CD4-positive, alpha-beta T cell (primary cell): ENCODE measurements around the gene PIK3C3. TPM values are rescaled to one million over a fixed set of nuclear protein-coding genes. Genes with fewer than 3 reads are reported as not detected.
A peak's percentile ranks its signal among the peaks of the same experiment; 100 is the strongest.

ENCODE experiments used
- ATAC-seq: fragments of 200-7000 bp; cut with Tn5 transposase; one replicate; pipeline ENCODE4 v1.10.0; 2022; ENCODE audit warnings: mild to moderate bottlenecking; ENCODE audit not compliant: poor library complexity
- CTCF ChIA-PET: fragments of 350-600 bp; sonication (Branson Sonifier 250); formaldehyde crosslinking; loops from one replicate; lab custom pipeline; 2021; ENCODE audit warnings: antibody characterized with exemption, inconsistent platforms; lab: Charles Lee
- POLR2A ChIA-PET: fragments of 350-600 bp; sonication (Branson Sonifier 250); formaldehyde crosslinking; loops from one replicate; lab custom pipeline; 2021; ENCODE audit warnings: antibody characterized with exemption, inconsistent platforms; lab: Charles Lee
- DNase-seq, 14 experiments: peaks; one replicate each; pipeline ENCODE4 v3.0.0-alpha.2; 2013 to 2020; ENCODE audit warnings: mixed read lengths in 2 of 14
- H3K27ac ChIP-seq, 2 donors: one replicate each; pipeline versions ENCODE4 v1.5.1 to v1.7.0; 2013; ENCODE audit warnings: low read length in 2 of 2, low read depth in 1 of 2, mild to moderate bottlenecking in 1 of 2
- H3K27me3 ChIP-seq, 2 experiments: 1 replicate in 1 of 2; 2 replicates in 1 of 2; pipeline versions ENCODE4 v1.6.1 to v1.7.0; 2013; ENCODE audit warnings: low read length in 2 of 2, control low read depth in 1 of 2, mild to moderate bottlenecking in 1 of 2, moderate library complexity in 1 of 2; ENCODE audit not compliant: insufficient read depth in 2 of 2, control insufficient read depth in 1 of 2
- H3K36me3 ChIP-seq: one replicate; pipeline ENCODE4 v1.6.1; 2013; ENCODE audit warnings: low read length, control low read depth; ENCODE audit not compliant: insufficient read depth
- H3K4me1 ChIP-seq: one replicate; pipeline ENCODE4 v1.6.1; 2013; ENCODE audit warnings: low read length, control low read depth; ENCODE audit not compliant: insufficient read depth
- H3K4me3 ChIP-seq: one replicate; pipeline ENCODE4 v1.5.1; 2013; ENCODE audit warnings: mild to moderate bottlenecking, low read length, moderate library complexity
- H3K9me3 ChIP-seq, 2 experiments: 1 replicate in 1 of 2; 2 replicates in 1 of 2; pipeline versions ENCODE4 v1.6.1 to v1.7.0; 2013; ENCODE audit warnings: low read length in 2 of 2, mild to moderate bottlenecking in 2 of 2, control low read depth in 1 of 2, moderate library complexity in 1 of 2; ENCODE audit not compliant: control insufficient read depth in 1 of 2, insufficient read depth in 1 of 2
- H3K27ac Mint-ChIP-seq: one replicate; pipeline ENCODE4 v1.8.0; 2020; ENCODE audit warnings: mixed read lengths
- H3K27me3 Mint-ChIP-seq: one replicate; pipeline ENCODE4 v1.8.0; 2021; ENCODE audit warnings: mixed read lengths
- H3K36me3 Mint-ChIP-seq: one replicate; pipeline ENCODE4 v1.8.0; 2021; ENCODE audit warnings: low read depth, mixed read lengths
- H3K4me1 Mint-ChIP-seq: one replicate; pipeline ENCODE4 v1.8.0; 2021; ENCODE audit warnings: low read depth, mixed read lengths
- H3K4me3 Mint-ChIP-seq: one replicate; pipeline ENCODE4 v1.8.0; 2020; ENCODE audit warnings: mild to moderate bottlenecking, mixed read lengths
- H3K9me3 Mint-ChIP-seq: one replicate; pipeline ENCODE4 v1.8.0; 2020; ENCODE audit warnings: mixed read lengths
- intact Hi-C, 2 experiments: fragments of 100-400 bp; cut with DNase I in 1 of 2; cut with micrococcal nuclease in 1 of 2; formaldehyde crosslinking; loops; one replicate each; pipeline versions ENCODE4 v1.15.1 to v1.9.0; 2023 to 2025; cut with DNase I, micrococcal nuclease
- total RNA-seq, 174 experiments: library from RNA in 2 of 174; stranded (reverse) in 2 of 174; gene quantifications; one replicate each; pipeline ENCODE4 v1.2.3 and lab custom pipeline; 2021 to 2026
- TF ChIP-seq, protein P1 (sequence below): fragments of 200-600 bp; IDR thresholded peaks from one replicate; pipeline ENCODE4 v1.8.0; 2022; ENCODE audit warnings: antibody characterized with exemption, mild to moderate bottlenecking

Gene PIK3C3
- total RNA-seq, 2 experiments from 2014 or later: 33.5 to 34.2 TPM

DNA sequence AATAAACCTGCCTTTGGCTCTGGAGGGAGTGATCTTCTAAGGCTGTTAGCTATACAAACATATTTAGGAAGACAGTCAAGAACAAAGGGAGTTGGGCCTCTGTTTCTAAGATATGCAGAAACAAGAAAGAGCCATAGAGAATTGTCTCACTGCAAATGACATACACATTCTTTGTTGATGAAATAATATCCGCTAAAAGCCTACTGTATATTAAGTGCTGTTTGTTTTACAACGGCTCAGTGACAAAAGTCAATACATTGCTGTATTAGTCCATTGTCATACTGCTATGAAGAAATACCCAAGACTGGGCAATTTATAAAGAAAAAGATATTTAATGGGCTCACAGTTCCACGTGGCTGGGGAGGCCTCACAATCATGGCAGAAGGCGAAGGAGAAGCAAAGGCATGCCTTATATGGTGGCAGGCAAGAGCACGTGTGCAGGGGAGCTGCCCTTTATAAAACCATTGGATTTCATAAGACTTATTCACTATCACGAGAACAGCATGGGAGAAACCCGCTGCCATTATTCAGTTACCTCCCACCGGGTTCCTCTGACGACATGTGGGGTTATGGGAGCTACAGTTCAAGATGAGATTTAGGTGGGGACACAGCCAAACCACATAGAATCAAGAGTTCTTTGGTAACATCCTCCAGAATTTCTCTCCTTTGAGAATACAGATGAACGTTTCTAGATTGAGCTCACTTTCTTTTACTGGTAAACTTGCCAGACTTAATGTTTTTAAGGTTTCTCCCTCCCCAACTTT, 157.8 kb downstream of the PIK3C3 start:
- H3K36me3 ChIP-seq: no peaks in the 10 kb centered on the region
- ATAC-seq: no peak
- TF ChIP-seq, protein P1, sequence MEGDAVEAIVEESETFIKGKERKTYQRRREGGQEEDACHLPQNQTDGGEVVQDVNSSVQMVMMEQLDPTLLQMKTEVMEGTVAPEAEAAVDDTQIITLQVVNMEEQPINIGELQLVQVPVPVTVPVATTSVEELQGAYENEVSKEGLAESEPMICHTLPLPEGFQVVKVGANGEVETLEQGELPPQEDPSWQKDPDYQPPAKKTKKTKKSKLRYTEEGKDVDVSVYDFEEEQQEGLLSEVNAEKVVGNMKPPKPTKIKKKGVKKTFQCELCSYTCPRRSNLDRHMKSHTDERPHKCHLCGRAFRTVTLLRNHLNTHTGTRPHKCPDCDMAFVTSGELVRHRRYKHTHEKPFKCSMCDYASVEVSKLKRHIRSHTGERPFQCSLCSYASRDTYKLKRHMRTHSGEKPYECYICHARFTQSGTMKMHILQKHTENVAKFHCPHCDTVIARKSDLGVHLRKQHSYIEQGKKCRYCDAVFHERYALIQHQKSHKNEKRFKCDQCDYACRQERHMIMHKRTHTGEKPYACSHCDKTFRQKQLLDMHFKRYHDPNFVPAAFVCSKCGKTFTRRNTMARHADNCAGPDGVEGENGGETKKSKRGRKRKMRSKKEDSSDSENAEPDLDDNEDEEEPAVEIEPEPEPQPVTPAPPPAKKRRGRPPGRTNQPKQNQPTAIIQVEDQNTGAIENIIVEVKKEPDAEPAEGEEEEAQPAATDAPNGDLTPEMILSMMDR: no peak
- CTCF ChIA-PET: no interaction called here
- peaks cover 3% of the 10 kb centered on the region for H3K4me1 ChIP-seq
- Mint-ChIP-seq H3K27ac (no peak overlapping the region), H3K9me3 (no peaks in the 10 kb centered on the region), H3K4me1 (peaks cover 14% of the 10 kb centered on the region), H3K36me3 (no peaks in the 10 kb centered on the region), H3K27me3 (no peaks in the 10 kb centered on the region), H3K4me3 (no peak overlapping the region)
- no peaks in the 10 kb centered on the region for H3K27me3 ChIP-seq
- DNase-seq: no peak
- intact Hi-C loops: loop anchor here in 1 of 2 experiments (5.0 kb wide), 1 partner anchor 1159 kb away; no protein-coding TSS in a partner anchor
- no peaks in the 10 kb centered on the region for H3K9me3 ChIP-seq
- H3K4me3 ChIP-seq: no peak overlapping the region
- POLR2A ChIA-PET: no interaction called here
- no peak overlapping the region for H3K27ac ChIP-seq

DNA sequence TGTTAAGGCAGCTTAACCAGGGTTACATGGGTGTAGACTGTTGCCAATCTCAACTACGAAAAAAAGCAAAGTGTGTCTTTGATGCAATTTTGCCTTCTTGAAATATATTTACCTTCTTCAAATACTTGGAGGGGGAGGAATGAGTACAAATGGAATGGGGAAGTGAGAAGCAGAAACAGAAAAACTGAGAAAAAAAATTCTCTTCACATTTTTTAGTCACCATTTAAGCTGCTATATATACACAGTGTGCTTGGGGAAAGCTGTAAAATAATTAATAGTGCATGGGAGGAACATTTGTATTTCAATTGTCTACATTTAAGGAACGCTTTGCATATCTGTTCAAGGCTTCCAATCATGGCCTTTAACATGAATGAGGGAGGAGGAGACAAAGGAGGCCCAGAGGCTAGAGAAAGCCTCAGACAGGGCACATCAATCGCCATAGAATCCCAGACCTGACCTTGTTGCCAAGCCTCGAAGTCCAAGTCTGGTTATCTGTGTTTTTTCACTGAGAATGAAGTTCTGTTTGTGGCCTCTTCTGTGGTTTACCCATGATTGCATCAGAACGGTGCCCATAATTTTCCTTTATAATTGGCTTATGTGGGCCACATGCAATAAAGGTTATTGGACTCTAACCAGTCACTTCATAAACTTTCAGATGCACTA, 158.6 kb downstream of the PIK3C3 start:
- Histone ChIP-seq H3K9me3 (no peaks in the 10 kb centered on the region), H3K27me3 (no peaks in the 10 kb centered on the region), H3K4me1 (peaks cover 3% of the 10 kb centered on the region), H3K27ac (no peak overlapping the region), H3K36me3 (no peaks in the 10 kb centered on the region), H3K4me3 (no peak overlapping the region)
- Mint-ChIP-seq H3K27ac (no peak overlapping the region), H3K9me3 (no peaks in the 10 kb centered on the region), H3K36me3 (no peaks in the 10 kb centered on the region), H3K4me1 (peaks cover 14% of the 10 kb centered on the region), H3K27me3 (no peaks in the 10 kb centered on the region), H3K4me3 (no peak overlapping the region)
- intact Hi-C loops: loop anchor here in 1 of 2 experiments (2.0 to 5.0 kb wide), 2 partner anchors 1159 to 1475 kb away; no protein-coding TSS in a partner anchor
- CTCF ChIA-PET: interaction anchor here (0.7 to 1.7 kb wide), 10 partner anchors 9 to 1474 kb away, joined by 3 to 13 read pairs (median 4); no protein-coding TSS in a partner anchor
- POLR2A ChIA-PET: no interaction called here
- ATAC-seq (no peak), DNase-seq (peak in 3 of 14 experiments; percentile 4 to 16 (median 5))
- TF ChIP-seq, protein P1: no peak

DNA sequence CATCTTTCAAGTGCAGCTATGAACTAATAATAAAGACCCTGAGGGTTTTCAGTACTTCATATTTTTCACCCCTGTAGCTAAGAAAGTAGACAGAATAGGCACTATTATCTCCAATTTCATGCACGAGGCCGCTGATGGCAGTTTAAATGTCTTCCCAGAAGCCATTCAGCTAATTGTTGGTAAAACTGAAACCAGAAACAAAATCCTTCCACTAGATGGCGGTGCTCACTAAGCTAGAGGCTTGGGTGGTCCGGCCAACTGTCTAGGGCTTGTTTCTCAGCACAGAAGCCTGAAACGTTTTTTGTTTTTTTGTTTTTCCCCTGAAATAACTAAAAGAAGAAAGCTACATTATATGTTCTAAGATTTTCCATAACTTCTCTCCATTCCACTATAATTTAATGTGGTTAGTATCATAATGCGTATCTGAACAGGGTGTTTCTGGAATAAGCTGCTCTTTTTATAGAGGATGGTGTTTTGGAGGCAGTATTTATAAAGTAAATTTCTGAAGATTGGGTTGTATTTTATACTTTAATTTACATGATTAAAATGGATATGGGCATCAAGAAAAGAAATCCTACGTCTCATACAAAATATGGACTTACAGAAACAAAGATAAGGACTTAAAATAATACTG, 159.4 kb downstream of the PIK3C3 start:
- Mint-ChIP-seq H3K36me3 (no peaks in the 10 kb centered on the region), H3K4me1 (peaks cover 14% of the 10 kb centered on the region), H3K27ac (no peak overlapping the region), H3K9me3 (no peaks in the 10 kb centered on the region), H3K27me3 (no peaks in the 10 kb centered on the region), H3K4me3 (no peak overlapping the region)
- Histone ChIP-seq H3K27me3 (no peaks in the 10 kb centered on the region), H3K4me3 (no peak overlapping the region), H3K36me3 (no peaks in the 10 kb centered on the region), H3K4me1 (peaks cover 3% of the 10 kb centered on the region), H3K27ac (no peak overlapping the region), H3K9me3 (no peaks in the 10 kb centered on the region)
- peak; percentile 57 for ATAC-seq
- ChIA-PET POLR2A (no interaction called here), CTCF (interaction anchor here (0.7 to 1.7 kb wide), 10 partner anchors 9 to 1473 kb away, joined by 3 to 13 read pairs (median 4); no protein-coding TSS in a partner anchor)
- DNase-seq: peak; percentile 5 to 71 (median 28)
- intact Hi-C loops: loop anchor here in 1 of 2 experiments (2.0 to 5.0 kb wide), 2 partner anchors 1158 to 1474 kb away; no protein-coding TSS in a partner anchor
- TF ChIP-seq, protein P1: peak; percentile 82
